ENCODE measurements around the gene OR6V1. TPM values are rescaled to one million over a fixed set of nuclear protein-coding genes. Genes with fewer than 3 reads are reported as not detected.

OR6V1 gene
- total RNA-seq, 1 donor: not detected

- Histone ChIP-seq H3K4me2 (ENCODE audit: insufficient read depth, low read length) (no peak overlapping the region), H3K27me3 (ENCODE audit: insufficient read depth, low read length) (no peaks in the 10 kb centered on the region), H3K4me1 (ENCODE audit: insufficient read depth, low read length) (peaks cover 3% of the 10 kb centered on the region), H3K4me3 (ENCODE audit: insufficient read depth, low read length) (no peak overlapping the region), H3K27ac (ENCODE audit: low read depth, low read length) (no peak overlapping the region), H2AFZ (ENCODE audit: low read length) (no peak overlapping the region), H3K36me3 (ENCODE audit: insufficient read depth, low read length) (no peaks in the 10 kb centered on the region), H4K20me1 (ENCODE audit: insufficient read depth, low read length) (no peaks in the 10 kb centered on the region), H3K9me3 (ENCODE audit: low read depth, low read length) (no peaks in the 10 kb centered on the region), H3K79me2 (ENCODE audit: insufficient read depth, low read length) (no peaks in the 10 kb centered on the region)
- TF ChIP-seq CTCF (IDR thresholded peaks at IDR 0.05; ENCODE audit: extremely low read depth, low read depth, low read length): no peak
- DNase-seq (ENCODE audit: insufficient read length, low spot score, missing footprints): no peak
Observed at GRCh38 chr7:143047326-143047725, 4.8 kb upstream of the OR6V1 start.

DNA sequence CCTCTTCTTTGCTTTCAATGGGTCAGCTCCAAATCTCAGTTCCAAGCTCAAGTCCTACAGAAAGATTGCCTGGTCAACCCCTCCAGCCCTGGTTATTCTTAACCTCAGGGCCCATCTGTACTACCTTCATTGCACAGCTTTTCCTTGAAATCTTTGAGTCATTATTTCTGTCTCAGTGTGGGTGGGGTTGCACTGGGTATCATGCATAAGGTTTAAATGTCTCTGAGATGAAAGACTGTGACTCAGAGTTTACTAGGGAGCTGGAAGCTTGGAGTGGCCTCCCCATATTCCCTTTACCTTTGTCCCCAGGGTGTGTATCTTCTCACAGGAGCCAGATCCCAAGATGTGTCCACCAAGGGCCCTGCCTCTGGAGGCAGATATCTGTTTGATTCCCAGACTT, 3.3 kb upstream of the OR6V1 start:
- DNase-seq (ENCODE audit: insufficient read length, low spot score, missing footprints): no peak
- Histone ChIP-seq H2AFZ (ENCODE audit: low read length) (no peak overlapping the region), H3K9me3 (ENCODE audit: low read depth, low read length) (no peaks in the 10 kb centered on the region), H3K36me3 (ENCODE audit: insufficient read depth, low read length) (no peaks in the 10 kb centered on the region), H4K20me1 (ENCODE audit: insufficient read depth, low read length) (no peaks in the 10 kb centered on the region), H3K4me2 (ENCODE audit: insufficient read depth, low read length) (no peak overlapping the region), H3K27ac (ENCODE audit: low read depth, low read length) (no peak overlapping the region), H3K27me3 (ENCODE audit: insufficient read depth, low read length) (no peaks in the 10 kb centered on the region), H3K4me1 (ENCODE audit: insufficient read depth, low read length) (no peaks in the 10 kb centered on the region), H3K4me3 (ENCODE audit: insufficient read depth, low read length) (no peak overlapping the region), H3K79me2 (ENCODE audit: insufficient read depth, low read length) (no peaks in the 10 kb centered on the region)
- TF ChIP-seq CTCF (IDR thresholded peaks at IDR 0.05; ENCODE audit: extremely low read depth, low read depth, low read length): no peak

DNA sequence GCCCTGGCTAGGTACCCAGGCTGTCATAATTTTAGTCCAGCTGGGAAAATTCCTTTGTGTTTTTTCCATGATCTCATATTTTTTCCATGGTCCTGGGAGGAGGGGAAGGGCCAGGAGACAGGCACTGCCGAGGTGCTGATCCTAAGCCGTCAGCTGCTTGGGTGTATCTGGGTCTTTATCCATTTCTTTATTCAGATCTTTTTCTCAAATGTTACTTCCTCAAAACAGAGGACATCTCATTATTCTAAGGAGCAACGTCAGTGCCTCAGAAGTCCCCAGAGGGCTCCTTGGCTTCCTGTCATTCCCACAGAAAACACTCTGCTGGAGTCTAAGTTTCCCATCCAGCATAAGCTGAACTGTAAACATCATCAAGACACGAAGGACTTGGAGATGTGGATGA, 2.8 kb upstream of the OR6V1 start:
- no peaks in the 10 kb centered on the region for H4K20me1 ChIP-seq (ENCODE audit: insufficient read depth, low read length)
- no peak for TF ChIP-seq CTCF (IDR thresholded peaks at IDR 0.05; ENCODE audit: extremely low read depth, low read depth, low read length)
- no peak for DNase-seq (ENCODE audit: insufficient read length, low spot score, missing footprints)
- no peaks in the 10 kb centered on the region for H3K79me2 ChIP-seq (ENCODE audit: insufficient read depth, low read length)
- no peak overlapping the region for H2AFZ ChIP-seq (ENCODE audit: low read length)
- no peak overlapping the region for H3K4me2 ChIP-seq (ENCODE audit: insufficient read depth, low read length)
- H3K4me3 ChIP-seq (ENCODE audit: insufficient read depth, low read length): no peak overlapping the region
- H3K27me3 ChIP-seq (ENCODE audit: insufficient read depth, low read length): no peaks in the 10 kb centered on the region
- no peaks in the 10 kb centered on the region for H3K9me3 ChIP-seq (ENCODE audit: low read depth, low read length)
- H3K36me3 ChIP-seq (ENCODE audit: insufficient read depth, low read length): no peaks in the 10 kb centered on the region
- no peak overlapping the region for H3K27ac ChIP-seq (ENCODE audit: low read depth, low read length)
- no peaks in the 10 kb centered on the region for H3K4me1 ChIP-seq (ENCODE audit: insufficient read depth, low read length)

- no peak overlapping the region for H3K4me2 ChIP-seq (ENCODE audit: insufficient read depth, low read length)
- H3K9me3 ChIP-seq (ENCODE audit: low read depth, low read length): no peaks in the 10 kb centered on the region
- H4K20me1 ChIP-seq (ENCODE audit: insufficient read depth, low read length): no peaks in the 10 kb centered on the region
- no peak overlapping the region for H2AFZ ChIP-seq (ENCODE audit: low read length)
- H3K4me3 ChIP-seq (ENCODE audit: insufficient read depth, low read length): no peak overlapping the region
- TF ChIP-seq CTCF (IDR thresholded peaks at IDR 0.05; ENCODE audit: extremely low read depth, low read depth, low read length): no peak
- H3K27me3 ChIP-seq (ENCODE audit: insufficient read depth, low read length): no peaks in the 10 kb centered on the region
- no peaks in the 10 kb centered on the region for H3K79me2 ChIP-seq (ENCODE audit: insufficient read depth, low read length)
- H3K27ac ChIP-seq (ENCODE audit: low read depth, low read length): no peak overlapping the region
- DNase-seq (ENCODE audit: insufficient read length, low spot score, missing footprints): no peak
- H3K4me1 ChIP-seq (ENCODE audit: insufficient read depth, low read length): no peaks in the 10 kb centered on the region
- H3K36me3 ChIP-seq (ENCODE audit: insufficient read depth, low read length): no peaks in the 10 kb centered on the region
Observed at GRCh38 chr7:143050931-143051330, 1.2 kb upstream of the OR6V1 start.
